ENCODE measurements around the gene TMPRSS13.
A peak's percentile ranks its signal among the peaks of the same experiment; 100 is the strongest.

TMPRSS13 gene

GRCh38 chr11:117914398-117914761 lies 14.8 kb downstream of the TMPRSS13 start:
- no peak for ATAC-seq
- Mint-ChIP-seq H3K9me3 (no peaks in the 10 kb centered on the region), H3K4me3 (no peak overlapping the region), H3K36me3 (peaks cover 9% of the 10 kb centered on the region), H3K4me1 (peaks cover 4% of the 10 kb centered on the region), H3K27me3 (no peaks in the 10 kb centered on the region), H3K27ac (no peak overlapping the region)

GRCh38 chr11:117913736-117914397 lies 15.3 kb downstream of the TMPRSS13 start:
- no peak overlapping the region for H3K4me3 Mint-ChIP-seq
- peaks cover 9% of the 10 kb centered on the region for H3K36me3 Mint-ChIP-seq
- H3K27ac Mint-ChIP-seq = no peak overlapping the region
- H3K9me3 Mint-ChIP-seq = no peaks in the 10 kb centered on the region
- no peaks in the 10 kb centered on the region for H3K27me3 Mint-ChIP-seq
- H3K4me1 Mint-ChIP-seq = no peaks in the 10 kb centered on the region
- no peak for ATAC-seq

GRCh38 chr11:117912497-117912896 lies 16.7 kb downstream of the TMPRSS13 start:
- Mint-ChIP-seq H3K4me1 (peaks cover 7% of the 10 kb centered on the region), H3K4me3 (no peak overlapping the region), H3K27ac (no peak overlapping the region), H3K9me3 (no peaks in the 10 kb centered on the region), H3K36me3 (peaks cover 9% of the 10 kb centered on the region), H3K27me3 (no peaks in the 10 kb centered on the region)
- ATAC-seq = no peak

GRCh38 chr11:117911694-117912093 lies 17.5 kb downstream of the TMPRSS13 start:
- H3K9me3 Mint-ChIP-seq = no peaks in the 10 kb centered on the region

GRCh38 chr11:117910941-117911655 lies 18.1 kb downstream of the TMPRSS13 start:
- no peaks in the 10 kb centered on the region for H3K27me3 Mint-ChIP-seq
- no peak overlapping the region for H3K27ac Mint-ChIP-seq
- ATAC-seq = no peak
- H3K36me3 Mint-ChIP-seq = peaks cover 9% of the 10 kb centered on the region
- peaks cover 12% of the 10 kb centered on the region for H3K4me1 Mint-ChIP-seq
- no peaks in the 10 kb centered on the region for H3K9me3 Mint-ChIP-seq
- no peak overlapping the region for H3K4me3 Mint-ChIP-seq

More at GRCh38 chr11:117911694-117912093, 17.5 kb downstream of the TMPRSS13 start:
- Mint-ChIP-seq H3K4me3 (no peak overlapping the region), H3K36me3 (peaks cover 9% of the 10 kb centered on the region), H3K4me1 (peaks cover 12% of the 10 kb centered on the region), H3K27ac (no peak overlapping the region), H3K27me3 (no peaks in the 10 kb centered on the region)
- ATAC-seq = no peak

GRCh38 chr11:117910525-117910924 lies 18.7 kb downstream of the TMPRSS13 start:
- no peak for ATAC-seq
- no peak overlapping the region for H3K4me3 Mint-ChIP-seq
- peaks cover 12% of the 10 kb centered on the region for H3K4me1 Mint-ChIP-seq
- peaks cover 9% of the 10 kb centered on the region for H3K36me3 Mint-ChIP-seq
- H3K27ac Mint-ChIP-seq = no peak overlapping the region
- H3K9me3 Mint-ChIP-seq = no peaks in the 10 kb centered on the region
- H3K27me3 Mint-ChIP-seq = no peaks in the 10 kb centered on the region

- Mint-ChIP-seq H3K27me3 (no peaks in the 10 kb centered on the region), H3K4me1 (peaks cover 12% of the 10 kb centered on the region), H3K27ac (no peak overlapping the region), H3K4me3 (no peak overlapping the region), H3K36me3 (peaks cover 9% of the 10 kb centered on the region), H3K9me3 (no peaks in the 10 kb centered on the region)
- ATAC-seq = no peak
Measured at GRCh38 chr11:117909611-117910382, 19.4 kb downstream of the TMPRSS13 start.

GRCh38 chr11:117908959-117909610 lies 20.1 kb downstream of the TMPRSS13 start:
- Mint-ChIP-seq H3K9me3 (no peaks in the 10 kb centered on the region), H3K4me1 (peaks cover 12% of the 10 kb centered on the region), H3K27me3 (no peaks in the 10 kb centered on the region), H3K4me3 (no peak overlapping the region), H3K27ac (no peak overlapping the region), H3K36me3 (peaks cover 9% of the 10 kb centered on the region)
- no peak for ATAC-seq

GRCh38 chr11:117908109-117908895 lies 20.9 kb downstream of the TMPRSS13 start:
- H3K9me3 Mint-ChIP-seq = no peaks in the 10 kb centered on the region
- no peak overlapping the region for H3K4me3 Mint-ChIP-seq
- no peaks in the 10 kb centered on the region for H3K27me3 Mint-ChIP-seq
- H3K27ac Mint-ChIP-seq = peak overlapping the region; percentile 70
- no peak for ATAC-seq
- peaks cover 9% of the 10 kb centered on the region for H3K36me3 Mint-ChIP-seq
- peaks cover 12% of the 10 kb centered on the region for H3K4me1 Mint-ChIP-seq

- H3K4me3 Mint-ChIP-seq = no peak overlapping the region
- peak overlapping the region; percentile 70 for H3K27ac Mint-ChIP-seq
- no peaks in the 10 kb centered on the region for H3K9me3 Mint-ChIP-seq
- H3K36me3 Mint-ChIP-seq = peaks cover 9% of the 10 kb centered on the region
- peak; percentile 77 for ATAC-seq
- peaks cover 12% of the 10 kb centered on the region for H3K4me1 Mint-ChIP-seq
- no peaks in the 10 kb centered on the region for H3K27me3 Mint-ChIP-seq
Measured at GRCh38 chr11:117907276-117908108, 21.7 kb downstream of the TMPRSS13 start.

GRCh38 chr11:117906710-117907109 lies 22.5 kb downstream of the TMPRSS13 start:
- ATAC-seq = no peak
- H3K27ac Mint-ChIP-seq = no peak overlapping the region
- H3K27me3 Mint-ChIP-seq = no peaks in the 10 kb centered on the region
- H3K4me3 Mint-ChIP-seq = no peak overlapping the region
- peaks cover 12% of the 10 kb centered on the region for H3K4me1 Mint-ChIP-seq
- peaks cover 9% of the 10 kb centered on the region for H3K36me3 Mint-ChIP-seq
- no peaks in the 10 kb centered on the region for H3K9me3 Mint-ChIP-seq

GRCh38 chr11:117906126-117906525 lies 23.1 kb downstream of the TMPRSS13 start:
- Mint-ChIP-seq H3K4me3 (no peak overlapping the region), H3K9me3 (no peaks in the 10 kb centered on the region), H3K27me3 (no peaks in the 10 kb centered on the region), H3K36me3 (peaks cover 4% of the 10 kb centered on the region), H3K4me1 (peaks cover 12% of the 10 kb centered on the region), H3K27ac (no peak overlapping the region)
- ATAC-seq = no peak

- H3K9me3 Mint-ChIP-seq = no peaks in the 10 kb centered on the region
- peaks cover 16% of the 10 kb centered on the region for H3K4me1 Mint-ChIP-seq
- no peaks in the 10 kb centered on the region for H3K27me3 Mint-ChIP-seq
- H3K27ac Mint-ChIP-seq = no peak overlapping the region
- ATAC-seq = no peak
- H3K4me3 Mint-ChIP-seq = no peak overlapping the region
- no peaks in the 10 kb centered on the region for H3K36me3 Mint-ChIP-seq
Measured at GRCh38 chr11:117905524-117905923, 23.7 kb downstream of the TMPRSS13 start.

All from stimulated activated memory B cell treated with anti-CD40 and anti-IgM and Interleukin-4, amounts not matched to agents 10 μg/mL and 1 μg/mL and 100 μg/mL, for 72 hours (primary cell).